NCI-H146 treated with DMSO at 0.1 percent for 48 hours (cell line): ENCODE results near the gene NEK10.
"Not testable (repeated sequence)": the region's sequence is repeated elsewhere in the genome, so short reads cannot be mapped to it uniquely, and the experiment has no call there.

ENCODE experiments used
- DNase-seq: peaks from one replicate; lab custom pipeline; 2025; ENCODE audit not compliant: unreplicated experiment; lab: John Stamatoyannopoulos, UW

NEK10 gene

GRCh38 chr3:27315003-27315402 is 54.2 kb downstream of the NEK10 start:
- DNase-seq = no peak

- DNase-seq = peak; percentile 35
Measured at GRCh38 chr3:27312044-27312668, 57.0 kb downstream of the NEK10 start.

GRCh38 chr3:27311400-27311799 is 57.8 kb downstream of the NEK10 start:
- DNase-seq = no peak

DNA sequence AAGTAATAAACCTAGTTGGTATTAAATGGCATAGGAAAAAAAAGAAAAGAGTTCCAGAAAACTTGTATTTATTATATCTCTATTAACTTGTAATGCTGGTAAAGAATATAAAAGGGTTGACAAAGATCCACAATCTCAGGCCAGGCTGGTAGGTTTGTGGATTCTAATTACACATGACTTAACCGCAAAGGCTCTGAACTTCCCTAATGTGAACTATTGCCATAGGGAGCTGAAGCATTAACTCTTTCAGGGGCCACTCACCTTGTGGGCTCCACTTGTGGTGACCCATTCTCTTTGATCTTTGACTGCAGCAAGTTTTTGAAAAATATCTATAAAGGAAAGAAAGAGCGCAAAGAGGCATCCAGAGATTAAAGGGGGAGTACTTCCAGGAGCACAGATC is 58.5 kb downstream of the NEK10 start:
- DNase-seq = no peak

DNA sequence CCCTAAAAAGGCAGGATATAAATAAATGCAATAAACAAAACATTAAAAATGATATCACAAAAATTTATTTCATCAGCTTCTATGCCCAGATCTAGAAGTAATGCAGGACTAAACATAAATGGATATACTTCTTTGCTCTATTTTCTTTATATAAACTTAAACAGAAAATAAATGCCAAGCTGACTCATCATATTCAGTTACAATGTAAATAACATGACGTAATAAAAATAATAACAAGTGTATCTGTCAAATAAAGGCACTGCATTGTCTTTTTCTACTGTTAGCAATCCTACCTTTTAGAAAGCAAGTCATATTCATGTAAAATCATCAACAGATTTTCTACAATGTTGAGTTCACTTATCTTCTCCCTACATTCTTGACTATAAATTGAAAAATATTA is 61.6 kb downstream of the NEK10 start:
- DNase-seq = no peak

DNA sequence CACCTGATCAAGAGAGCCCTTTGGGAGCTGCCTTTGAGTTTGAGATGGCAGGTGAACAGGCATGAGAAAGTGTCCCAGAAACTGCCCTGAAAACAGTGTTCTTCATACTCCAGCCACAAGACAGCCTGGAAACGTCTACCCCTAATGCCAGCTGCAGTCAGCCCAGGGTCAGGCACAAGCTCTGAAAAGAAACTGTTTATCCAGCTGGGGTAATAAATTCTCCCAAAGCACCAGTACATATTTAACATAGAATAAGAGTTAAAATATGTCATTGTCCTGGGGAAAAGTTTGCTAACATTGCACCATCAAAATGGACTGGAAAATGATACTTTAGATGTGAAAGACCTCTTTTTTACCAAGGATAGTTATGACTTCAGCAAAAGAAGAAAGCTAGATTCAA is 66.3 kb downstream of the NEK10 start:
- no peak for DNase-seq

DNA sequence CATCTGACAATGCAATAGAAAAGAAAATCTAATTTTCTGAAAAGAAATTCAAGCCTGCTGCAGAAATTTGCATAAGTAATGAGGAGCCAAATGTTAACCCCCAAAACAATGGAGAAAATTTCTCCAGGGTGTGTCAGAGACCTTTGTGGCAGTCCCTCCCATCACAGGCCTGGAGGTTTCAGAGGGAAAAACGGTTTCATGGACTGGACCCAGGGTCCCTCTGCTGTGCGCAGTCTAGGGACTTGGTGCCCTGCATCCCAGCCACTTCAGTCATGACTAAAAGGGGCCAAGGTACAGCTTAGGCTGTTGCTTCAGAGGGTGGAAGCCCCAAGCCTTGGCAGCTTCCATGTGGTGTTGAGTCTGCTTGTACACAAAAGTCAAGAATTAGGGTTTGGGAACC is 70.2 kb downstream of the NEK10 start:
- not testable (repeated sequence) for DNase-seq

GRCh38 chr3:27293939-27294338 is 75.2 kb downstream of the NEK10 start:
- no peak for DNase-seq

- DNase-seq = no peak
Measured at GRCh38 chr3:27290760-27291159, 78.4 kb downstream of the NEK10 start.

DNA sequence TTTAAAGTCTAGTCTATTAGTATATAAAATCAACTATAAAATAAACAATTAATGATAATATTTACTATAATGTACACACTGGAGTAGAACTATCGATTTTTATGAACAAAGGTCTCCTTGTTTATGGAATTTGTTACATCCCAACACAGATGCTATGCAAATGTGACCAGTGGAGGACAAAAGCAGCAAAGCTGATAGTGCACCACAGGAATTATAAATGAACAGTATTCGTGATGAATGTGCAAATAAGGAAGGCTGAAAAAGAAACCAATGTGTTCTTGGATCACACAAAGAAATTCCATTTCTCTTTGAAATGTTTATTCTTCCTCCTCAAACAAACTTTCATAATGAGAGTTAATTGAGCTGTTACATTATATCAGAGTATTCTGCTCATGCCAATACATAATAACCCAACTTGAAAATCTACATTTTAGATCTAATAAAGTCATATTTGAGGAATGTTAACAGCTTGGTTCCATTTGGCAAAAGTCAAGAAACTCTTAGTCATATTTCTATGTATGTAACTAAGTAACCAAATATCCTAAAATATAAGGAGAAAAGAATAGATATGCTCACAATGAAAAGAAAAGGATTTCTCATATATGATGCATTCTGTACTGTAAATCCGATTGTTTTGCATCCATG is 79.3 kb downstream of the NEK10 start:
- DNase-seq = no peak

- no peak for DNase-seq
Measured at GRCh38 chr3:27287052-27287451, 82.1 kb downstream of the NEK10 start.

- DNase-seq = not testable (repeated sequence)
Measured at GRCh38 chr3:27286467-27286866, 82.7 kb downstream of the NEK10 start.

- no peak for DNase-seq
Measured at GRCh38 chr3:27285668-27286067, 83.5 kb downstream of the NEK10 start.

GRCh38 chr3:27281671-27282150 is 87.5 kb downstream of the NEK10 start:
- peak; percentile 45 for DNase-seq

DNA sequence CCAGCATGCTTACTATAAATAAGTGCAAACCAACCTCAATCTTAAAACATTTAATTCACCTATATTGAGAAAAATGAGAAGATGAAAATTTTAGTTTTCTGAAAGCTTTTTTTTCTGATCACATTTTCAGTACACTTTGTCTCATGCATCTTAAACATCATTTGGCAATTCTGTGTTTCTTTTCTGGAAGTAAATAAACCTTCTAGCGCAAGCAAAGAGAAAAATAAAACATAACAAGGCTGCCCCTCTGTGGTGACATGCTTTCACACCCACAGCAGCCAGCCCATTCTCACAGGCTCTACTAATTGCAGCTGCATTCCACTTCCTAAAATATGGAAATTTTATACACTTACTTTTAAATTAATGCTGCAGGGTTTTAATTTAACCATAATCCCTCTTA is 90.1 kb downstream of the NEK10 start:
- DNase-seq = no peak

GRCh38 chr3:27278383-27279055 is 90.7 kb downstream of the NEK10 start:
- DNase-seq = no peak

DNA sequence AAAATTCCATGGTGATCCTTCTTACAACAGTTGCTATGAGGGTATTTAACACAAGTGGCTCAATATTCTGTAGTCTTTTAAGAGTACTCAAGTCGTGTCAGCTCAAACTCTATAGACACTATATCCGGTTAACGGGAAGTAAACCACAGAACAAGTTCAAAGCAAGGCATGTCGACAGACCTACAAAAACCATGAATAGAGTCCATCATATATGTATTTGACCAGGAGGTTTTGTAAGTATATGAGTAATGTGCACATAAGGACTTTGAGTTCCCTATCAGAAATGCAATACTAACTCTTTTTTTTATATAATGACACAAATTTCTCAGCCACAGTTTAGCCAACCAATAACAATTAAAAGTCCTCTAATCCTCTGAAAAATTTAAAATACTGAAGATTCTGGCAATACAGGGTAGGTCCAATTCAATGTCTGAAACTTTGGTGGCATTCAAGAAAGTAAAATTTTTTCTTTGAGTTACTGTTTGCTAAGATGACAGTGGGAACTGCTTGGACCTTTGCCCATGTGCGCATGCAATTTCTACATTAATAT is 93.7 kb downstream of the NEK10 start:
- DNase-seq = no peak

- no peak for DNase-seq
Measured at GRCh38 chr3:27271890-27272289, 97.3 kb downstream of the NEK10 start.

GRCh38 chr3:27254896-27255295 is 114.3 kb downstream of the NEK10 start:
- no peak for DNase-seq

GRCh38 chr3:27253831-27254230 is 115.4 kb downstream of the NEK10 start:
- DNase-seq = no peak

DNA sequence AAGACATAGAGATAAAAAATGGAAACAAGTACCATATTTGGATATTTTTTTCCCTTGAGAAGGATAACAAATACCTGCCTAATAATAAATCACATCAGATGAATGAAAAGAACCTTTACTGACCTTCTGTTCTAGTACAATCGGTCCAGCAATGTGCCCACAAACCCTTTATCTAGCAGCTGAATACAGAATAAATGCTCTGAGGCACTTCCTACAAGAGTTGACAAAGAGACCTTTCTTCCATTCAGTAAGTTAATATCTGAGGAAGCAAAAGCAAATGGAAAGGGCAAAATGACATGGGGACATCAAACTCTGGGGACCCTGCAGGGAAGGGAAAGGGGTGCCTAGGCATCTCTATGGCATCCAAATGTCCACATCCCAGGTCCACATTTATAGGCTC is 115.8 kb downstream of the NEK10 start:
- no peak for DNase-seq

DNA sequence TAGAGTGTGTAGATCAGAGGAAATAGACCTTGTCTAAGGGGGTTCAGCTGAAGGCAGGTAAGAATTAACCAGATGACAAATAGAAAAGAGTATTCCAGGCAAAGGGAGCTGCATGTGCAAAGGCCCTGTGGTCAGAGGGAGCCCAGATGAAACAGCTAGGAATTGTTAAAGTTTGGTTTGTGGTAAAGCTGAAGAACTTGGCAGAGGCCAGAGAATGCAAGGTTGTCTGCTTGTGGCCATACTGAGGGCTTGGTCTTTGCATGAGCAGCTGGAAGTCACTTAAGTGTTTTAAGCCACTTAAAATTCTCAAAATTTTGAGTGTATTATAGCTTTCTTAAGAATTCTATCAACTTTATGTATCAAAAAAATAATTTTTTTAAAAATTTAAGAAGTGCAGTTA is 116.5 kb downstream of the NEK10 start:
- DNase-seq = no peak
